HG02763 (cell line): Measurements from ENCODE around the gene AKT3.
A peak's percentile ranks its signal among the peaks of the same experiment; 100 is the strongest.
"Not testable (repeated sequence)": the region's sequence is repeated elsewhere in the genome, so short reads cannot be mapped to it uniquely, and the experiment has no call there.

ENCODE experiments used
- ATAC-seq: cut with Tn5 transposase; IDR thresholded peaks from one replicate; pipeline ENCODE4 v1.9.1; 2021; ENCODE audit warnings: mild to moderate bottlenecking, moderate library complexity; ENCODE audit not compliant: unreplicated experiment

AKT3 gene

DNA sequence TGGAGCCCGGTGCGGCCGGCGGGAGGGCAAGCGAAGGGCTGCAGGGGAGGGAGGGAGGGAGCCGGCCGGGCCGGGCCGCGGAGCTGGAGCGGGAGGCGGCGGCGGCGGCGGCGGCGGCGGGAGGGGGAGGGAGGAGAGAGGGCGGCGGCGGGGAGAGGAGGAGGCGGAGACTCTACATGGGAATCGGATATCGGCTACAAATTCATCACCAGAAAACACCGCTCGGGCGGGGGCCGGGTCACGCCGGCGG, at the start of gene AKT3:
Gene AKT3, minus strand, starts transcription at position 42 of the 250 bp plus-strand sequence. CDS start 7,073 bp downstream, outside the sequence.
- ATAC-seq, result peak; percentile 48

DNA sequence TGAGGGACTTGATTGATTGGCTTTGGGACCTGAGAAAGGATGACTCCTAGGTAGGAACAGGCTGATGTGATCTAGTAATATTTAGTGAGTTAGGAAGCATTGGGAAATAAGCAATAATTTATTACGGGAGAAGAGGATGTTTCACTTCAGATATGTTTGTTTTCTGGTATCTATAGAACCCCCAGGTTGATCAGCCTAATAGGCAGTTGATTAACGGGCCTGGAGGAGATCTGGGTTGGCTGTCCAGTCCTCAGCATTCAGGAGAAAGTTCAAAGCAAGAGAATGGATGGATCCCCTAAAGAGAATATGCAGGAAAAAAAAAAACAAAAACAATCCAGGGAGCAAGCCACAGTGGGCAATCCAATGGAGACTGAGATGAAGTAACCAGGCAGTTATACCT, 48.2 kb upstream of the AKT3 start:
- ATAC-seq, result no peak

DNA sequence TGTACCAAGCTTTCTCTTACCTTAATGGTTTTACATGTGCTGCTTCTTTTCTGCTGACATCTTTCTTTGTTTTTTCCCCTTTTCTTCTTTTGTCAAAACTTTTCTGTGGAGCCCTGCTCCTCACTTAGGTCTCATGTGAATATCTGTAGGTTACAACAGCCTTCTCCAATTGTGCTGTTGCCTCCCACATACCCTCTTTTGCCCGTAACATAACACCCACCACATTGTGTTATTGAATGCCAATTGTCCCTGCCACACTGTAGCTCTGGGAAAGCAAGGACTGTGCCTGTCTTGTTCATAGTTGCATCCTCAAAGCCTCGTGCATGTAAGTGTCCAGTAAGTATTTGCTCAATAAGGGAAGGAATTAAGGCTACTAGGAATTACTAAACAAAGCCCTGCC, 46.3 kb upstream of the AKT3 start:
- no peak for ATAC-seq

DNA sequence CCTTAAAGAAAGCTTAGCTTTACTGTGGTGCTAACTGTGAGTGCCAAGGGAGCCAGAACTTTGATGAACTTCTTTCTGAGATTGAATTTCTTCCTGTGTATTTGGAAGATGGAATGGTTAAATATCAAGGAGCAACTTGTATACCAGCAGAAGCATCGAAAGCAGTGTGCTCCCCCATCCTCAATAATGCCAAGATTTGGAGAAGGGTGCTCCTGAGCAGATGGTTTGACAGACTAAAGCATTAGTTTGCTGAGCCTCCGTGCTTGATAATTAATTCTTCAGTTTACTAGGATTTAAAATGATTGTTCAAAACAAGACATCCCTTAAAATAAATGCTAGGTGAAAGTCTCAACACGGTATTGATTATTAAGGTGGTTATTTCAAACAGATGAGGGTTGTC, 42.4 kb upstream of the AKT3 start:
- ATAC-seq, result no peak

DNA sequence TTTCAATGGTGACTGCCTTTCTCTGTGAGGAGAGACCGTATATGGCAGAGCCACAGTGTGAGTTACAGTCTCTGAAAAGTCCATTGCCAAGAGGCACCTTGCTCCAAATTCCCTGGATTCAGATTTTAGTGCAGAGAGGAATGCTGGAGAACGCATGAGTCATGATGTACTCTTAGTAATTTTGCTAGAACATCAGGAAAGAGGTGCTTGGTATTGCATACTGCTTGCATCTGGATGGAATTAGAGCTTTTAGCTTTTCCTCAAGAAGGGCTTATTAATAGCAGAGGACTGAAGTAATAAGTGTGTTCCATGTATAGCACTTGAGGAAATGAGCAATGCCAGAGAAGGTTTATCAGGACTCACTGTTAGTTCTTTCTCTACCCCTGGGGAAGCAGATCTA, 40.5 kb upstream of the AKT3 start:
- no peak for ATAC-seq

DNA sequence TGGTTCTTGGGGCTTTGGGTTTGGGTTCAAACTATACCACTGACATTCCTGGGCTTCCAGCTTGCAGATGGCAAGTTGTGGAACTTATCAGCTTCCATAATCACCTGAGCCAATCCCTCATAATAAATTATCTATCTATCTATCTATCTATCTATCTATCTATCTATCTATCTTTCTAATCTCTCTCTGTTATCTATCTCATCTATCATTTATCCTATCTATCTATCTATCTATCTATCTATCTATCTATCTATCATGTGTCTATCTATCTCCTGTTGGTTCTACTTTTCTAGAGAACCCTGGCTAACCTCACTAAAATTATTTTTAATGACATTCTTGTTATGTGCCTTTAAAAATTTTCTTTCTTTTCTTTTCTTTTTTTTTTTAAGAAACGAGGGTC, 35.8 kb upstream of the AKT3 start:
- no peak for ATAC-seq

DNA sequence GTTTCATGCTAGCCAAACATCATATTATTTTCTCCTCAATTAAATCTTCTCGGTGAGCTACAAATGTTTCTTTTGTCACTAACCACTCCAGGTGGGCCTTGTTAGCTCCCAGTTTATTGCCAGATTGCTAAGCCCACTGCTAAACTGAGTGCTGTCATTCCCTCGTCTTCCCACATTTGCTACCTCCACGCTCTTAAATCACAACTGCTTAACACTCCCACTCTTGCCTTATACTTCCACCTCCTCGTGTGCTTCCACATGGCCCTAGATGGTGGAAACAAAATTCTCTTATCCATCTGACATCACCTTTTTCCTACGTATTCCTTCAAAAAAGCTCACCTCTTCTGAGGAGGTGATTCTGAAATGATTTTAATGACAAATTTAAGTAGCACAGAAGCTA, 34.6 kb upstream of the AKT3 start:
- no peak for ATAC-seq

DNA sequence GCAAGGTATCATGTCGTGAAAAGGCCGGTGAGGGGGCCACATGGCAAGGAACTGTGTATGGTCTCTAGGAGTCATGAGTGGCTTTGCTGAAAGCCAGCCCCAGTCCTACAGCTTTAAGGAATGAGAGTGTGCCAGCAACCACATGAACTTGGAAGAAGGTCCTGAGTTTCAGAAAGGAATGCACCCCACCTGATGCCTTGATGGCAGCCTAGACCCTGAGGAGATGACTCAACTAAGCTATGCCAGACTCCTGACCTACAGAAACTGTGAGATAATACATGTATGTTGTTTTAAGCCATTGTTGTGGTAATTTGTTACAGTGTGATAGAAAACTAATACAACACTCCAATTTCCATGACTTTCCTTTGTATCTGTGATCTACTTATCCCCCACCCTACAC, 33.5 kb upstream of the AKT3 start:
- ATAC-seq, result no peak

DNA sequence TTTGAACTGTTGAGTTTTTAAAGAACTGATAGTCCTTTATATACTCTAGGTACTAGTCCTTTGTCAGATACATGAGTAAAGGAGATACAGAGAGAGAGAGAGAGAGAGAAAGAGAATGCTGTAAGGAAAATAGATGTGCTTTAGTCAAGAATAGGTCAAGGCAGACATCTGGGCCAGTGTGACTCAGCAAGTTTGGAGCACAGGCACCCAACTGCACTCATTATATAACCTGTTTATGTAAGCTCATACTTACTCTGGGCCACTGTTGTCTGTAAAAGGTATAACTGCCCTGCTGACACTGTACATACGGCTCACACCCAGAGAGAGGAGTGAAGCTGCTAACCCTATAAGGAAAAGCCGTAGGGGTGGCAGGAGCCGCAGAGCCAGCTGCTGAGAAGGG, 32.2 kb upstream of the AKT3 start:
- no peak for ATAC-seq

DNA sequence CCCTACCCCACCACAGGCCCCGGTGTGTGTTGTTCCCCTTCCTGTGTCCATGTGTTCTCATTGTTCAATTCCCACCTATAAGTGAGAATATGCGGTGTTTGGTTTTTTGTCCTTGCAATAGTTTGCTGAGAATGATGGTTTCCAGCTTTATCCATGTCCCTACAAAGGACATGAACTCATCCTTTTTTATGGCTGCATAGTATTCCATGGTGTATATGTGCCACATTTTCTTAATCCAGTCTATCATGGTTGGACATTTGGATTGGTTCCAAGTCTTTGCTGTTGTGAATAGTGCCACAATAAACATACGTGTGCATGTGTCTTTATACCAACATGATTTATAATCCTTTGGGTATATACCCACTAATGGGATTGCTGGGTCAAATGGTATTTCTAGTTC, 27.0 kb upstream of the AKT3 start:
- ATAC-seq, result not testable (repeated sequence)

DNA sequence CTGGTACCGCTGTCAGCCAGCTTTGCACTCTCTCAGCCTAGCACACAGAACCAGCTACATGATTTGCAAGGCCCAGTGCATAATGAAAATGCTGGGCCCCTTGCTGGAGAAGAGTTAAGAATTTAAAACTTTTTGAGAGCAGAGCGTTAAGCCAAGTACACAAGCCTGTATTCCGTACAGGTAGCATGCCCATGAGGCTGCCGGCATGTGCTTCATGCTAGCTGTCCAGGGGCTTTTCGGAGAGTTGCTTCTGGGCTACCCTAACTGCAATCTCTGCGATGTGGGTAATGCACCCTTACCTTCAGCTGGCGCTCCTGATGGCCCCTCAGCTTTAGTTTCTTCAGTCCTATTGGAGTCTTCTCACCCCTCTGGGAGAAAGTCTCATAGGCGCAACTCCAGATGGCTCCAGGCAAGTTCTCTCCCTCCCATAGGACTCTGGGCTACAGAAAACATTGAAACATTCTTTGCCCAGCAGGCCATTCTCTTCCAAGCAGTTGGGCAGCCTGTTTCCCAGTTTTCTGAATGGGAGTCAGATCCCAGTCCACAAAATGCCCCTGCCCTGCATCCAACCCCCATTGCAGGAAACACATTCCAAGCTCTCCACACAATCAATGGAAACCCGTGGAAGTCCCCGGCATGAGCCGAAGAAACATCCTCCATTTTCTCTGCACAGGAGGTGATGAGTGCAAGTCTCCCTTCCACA, 5.7 kb upstream of the AKT3 start:
- no peak for ATAC-seq

DNA sequence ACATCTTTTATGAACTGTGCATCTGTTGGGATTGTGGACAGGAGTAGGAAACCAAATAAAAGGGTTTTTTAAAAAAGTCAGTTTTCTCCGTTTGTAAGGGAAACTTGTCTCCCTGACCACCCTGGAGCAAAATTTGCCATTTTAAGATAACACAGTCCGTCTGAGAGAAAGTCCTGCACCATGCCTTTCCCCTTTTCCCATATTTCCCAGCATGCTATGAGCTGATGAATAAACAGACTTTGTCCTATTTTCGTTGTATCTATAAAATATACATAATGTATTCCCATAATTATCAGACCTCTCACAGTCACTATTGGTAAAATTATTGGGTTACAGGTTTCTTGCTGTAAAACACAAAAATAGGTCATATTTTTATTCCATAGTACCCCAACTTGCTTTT, 1.7 kb upstream of the AKT3 start:
- ATAC-seq, result no peak

DNA sequence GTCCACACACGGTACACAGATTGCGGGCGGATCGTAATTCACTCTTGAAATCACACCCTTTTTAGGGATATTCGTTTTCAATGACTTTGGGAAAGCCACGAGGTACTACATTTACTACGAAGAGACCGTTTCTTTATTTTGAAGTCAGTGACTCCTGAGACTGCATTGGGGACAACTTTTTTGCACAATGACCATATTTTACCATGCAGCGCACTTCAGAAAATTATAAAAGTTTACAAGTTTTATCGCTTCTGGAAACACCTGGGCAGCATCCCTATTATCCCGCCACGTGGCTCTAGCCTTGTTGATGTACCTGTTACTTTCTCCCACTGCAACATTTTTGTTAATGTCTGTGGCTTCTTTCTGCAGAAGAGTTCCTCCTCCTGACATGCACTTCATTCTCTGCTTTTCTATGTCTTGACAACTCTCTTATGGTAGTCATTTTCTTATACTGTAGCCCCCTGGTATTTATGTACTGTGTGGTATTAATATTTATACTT, 1.3 kb upstream of the AKT3 start:
- ATAC-seq, result no peak

DNA sequence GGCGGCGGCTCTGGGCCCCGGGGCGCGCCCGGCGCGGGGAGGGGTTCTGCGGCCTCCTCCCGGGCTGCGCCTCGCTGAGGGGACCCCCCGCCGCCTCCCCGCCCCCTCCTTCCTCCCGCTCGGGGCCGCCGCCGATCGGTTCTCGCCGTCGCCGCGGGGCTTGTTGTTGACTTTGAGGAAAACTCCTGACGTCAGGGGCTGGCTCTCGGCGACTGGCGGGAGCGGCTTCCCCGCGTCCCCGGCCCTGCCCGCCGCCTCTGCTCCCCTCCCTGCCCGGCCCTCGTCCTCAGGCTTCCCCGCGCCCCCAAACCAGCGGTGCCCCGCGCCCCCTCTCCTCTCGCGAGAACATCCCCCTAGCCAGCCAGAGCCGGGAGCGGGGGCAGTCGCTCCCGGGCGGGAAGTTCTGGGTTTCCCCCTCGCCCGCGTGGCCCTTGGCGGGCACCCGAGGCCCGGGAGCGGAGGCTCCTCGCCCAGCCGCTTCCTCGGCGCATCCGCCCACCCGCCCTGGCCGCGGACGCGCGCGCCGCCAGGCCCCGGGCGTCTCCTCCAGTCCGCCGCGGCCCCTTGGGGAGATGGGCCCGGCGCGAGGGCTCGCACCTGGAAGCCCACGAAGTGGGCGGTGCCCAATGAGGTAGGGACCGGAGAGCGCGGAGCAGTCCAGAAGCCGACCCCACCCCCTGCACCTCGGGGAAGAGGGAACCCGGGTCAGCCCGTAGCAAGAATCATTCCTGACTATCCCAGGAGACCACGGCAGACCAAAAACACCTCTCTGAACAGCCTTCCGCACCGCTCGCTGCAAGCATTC, 611 bp upstream of the AKT3 start:
- peak; percentile 53 for ATAC-seq

DNA sequence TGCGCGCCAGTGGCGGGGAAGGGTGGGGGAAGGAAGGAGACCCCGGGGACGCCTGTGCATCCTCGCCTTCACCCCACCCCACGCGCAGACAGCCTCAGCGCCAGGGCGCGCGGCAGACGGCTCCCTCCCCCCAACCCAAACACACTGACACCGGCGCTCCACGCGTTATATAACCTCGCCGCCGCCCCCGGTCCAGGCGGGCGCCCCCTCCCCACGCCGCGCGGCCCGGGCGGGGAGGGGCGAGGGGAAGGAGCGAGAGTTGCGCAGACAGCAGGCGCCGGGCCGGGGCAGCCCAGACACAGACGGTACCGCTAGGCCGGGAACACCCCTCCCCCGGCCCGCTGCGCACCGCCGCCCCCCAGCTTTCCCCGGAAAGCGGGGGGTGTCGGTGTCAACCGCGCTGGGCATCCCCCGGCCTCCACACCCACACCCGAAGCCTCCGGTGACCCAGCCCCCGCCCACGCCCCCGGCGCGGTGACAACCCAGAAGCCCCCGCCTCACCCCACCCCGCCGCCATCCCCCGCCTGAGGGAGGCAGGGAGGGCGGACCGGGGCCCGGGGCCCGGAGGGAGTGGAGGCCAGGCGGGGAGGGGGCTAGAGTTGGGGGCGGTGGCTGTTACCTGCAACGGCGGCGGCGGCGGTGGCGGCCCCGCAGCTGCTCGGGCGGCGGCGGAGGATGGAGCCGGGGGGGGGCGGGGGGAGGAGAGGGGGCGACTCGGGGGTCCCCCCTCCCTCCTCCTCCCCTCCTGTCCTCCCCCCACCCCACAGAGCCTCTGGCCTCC, 432 bp downstream of the AKT3 start:
- peak; percentile 24 for ATAC-seq

DNA sequence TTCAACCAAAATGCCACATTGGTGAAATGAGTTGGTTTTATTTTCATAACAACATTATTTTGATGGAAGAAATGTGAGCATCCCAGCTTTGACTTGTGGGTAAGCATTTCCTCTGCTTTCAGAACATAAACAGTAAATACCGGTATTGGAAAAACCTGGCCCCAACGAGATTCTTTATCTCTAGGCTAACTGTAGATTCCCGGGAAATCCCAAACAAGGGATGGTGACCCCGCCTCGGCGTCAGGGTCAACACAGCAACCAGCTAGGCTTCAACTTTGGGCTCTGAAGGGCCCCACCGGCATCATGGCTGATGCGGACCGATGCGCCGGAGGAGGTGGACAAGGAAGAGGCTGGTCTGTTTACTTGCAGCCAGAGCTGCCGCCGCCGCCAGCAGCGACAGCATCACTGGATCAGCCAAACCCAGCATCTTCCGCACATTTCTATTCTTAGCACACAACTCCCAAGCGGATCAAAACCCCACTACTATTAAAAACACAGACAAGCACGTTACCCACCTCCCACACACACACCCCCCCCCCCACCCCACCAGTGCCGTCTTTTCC, 1.1 kb downstream of the AKT3 start:
- no peak for ATAC-seq

DNA sequence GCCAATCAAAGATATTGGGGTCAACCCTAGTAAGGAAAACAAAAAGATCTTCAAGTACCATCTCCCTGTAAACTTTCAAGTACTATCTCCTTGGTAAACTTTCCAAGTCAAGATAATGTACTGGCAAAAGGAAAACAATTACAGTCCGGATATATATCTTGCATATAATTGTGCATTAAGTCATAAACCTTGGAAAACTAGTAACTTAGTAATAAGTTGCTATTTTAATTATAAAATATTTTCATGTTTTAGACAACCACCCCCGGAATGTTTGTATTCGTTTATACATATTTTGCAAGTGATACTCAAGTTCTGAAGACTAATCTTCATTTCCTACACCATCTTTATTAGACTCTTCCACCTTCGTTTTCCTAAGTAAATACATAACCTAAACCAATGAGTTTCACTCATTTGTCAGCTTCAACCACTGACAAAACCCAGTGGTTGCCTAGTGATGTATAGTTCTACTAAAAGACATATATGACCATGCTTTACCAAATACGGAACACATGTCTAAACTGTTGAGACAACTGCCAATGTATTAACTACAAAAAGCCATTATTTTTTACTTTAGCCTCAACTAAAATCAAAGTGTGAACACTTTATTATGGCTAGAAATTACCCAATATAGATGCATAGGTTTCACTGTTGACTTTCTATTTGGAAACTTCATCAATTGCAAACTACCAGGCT, 1.7 kb downstream of the AKT3 start:
- ATAC-seq, result no peak

DNA sequence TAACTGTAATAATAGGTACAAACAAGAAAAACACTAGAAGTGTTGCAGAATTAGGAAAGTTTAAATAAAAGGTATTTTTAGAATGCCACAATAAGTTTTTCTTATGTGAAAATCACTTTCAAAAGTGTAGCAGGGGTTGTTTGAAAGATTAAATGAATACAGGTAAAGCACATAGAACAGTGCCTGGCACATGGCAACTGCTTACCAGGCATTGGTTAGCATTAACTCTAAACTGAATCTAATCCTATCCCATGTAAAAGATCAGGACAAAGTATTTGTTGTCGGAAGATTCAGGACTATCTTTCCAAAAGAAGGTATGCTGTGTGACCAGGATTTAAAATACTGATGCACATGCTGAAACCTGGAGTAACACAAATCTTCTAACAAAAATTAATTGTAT, 3.3 kb downstream of the AKT3 start:
- no peak for ATAC-seq

DNA sequence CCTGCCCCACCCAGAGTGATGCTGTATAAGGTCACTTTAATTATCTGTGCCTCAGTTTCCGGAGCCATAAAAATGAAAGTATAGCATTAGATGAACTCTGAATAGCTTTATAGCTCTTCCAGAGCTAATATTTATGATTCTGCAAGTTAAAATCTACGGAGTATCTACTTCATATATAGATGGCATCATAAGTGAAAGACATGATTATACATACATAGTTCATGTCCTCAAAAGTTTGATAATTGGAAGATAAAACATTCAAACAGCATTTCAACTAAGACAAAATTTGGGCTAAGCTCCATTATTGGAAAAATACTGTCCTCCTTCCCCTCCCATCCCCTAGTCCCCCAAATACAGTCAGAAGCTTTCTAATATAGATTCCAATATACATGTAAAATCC, 4.2 kb downstream of the AKT3 start:
- ATAC-seq, result no peak

DNA sequence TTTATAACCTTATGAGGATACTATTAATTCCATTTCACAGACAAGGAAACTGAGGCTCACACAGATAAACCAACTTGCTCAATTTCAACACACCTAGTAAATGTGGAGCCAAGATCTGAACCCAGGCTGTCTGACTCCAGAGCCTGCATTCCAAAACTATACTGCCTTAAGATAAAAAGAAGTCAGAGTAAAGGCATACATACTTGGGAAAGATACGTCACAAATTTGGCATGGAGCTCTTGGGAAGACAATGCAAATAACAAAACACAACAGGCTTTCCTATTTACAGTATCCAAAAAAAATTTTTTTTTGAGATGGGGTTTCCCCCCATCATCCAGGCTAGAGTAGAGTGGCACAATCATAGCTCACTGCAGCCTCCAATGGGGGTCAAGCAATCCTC, 5.9 kb downstream of the AKT3 start:
- ATAC-seq, result no peak

DNA sequence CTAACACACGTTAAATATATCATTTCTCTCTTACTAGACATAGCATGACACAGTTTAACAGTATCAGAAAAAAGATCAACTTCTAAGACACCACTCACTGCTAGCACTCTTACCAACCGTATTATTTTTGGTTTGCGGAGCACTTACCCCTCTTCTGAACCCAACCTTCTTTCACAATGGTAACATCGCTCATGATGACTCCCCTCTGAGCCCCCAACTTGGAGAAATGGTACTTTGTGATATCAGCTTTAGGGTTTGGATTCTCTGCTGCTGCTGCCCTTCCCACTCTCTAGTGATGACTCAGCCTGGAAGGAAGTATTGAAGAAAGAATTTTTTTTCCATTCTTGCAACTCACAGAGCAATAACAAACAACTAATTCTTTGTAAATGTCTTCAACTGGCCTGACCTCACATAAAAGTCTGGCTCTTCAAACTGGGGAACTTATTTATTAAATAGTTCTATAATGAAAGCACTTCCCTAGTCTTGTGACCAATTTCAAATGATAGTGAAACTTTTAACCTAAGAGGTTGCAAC, 7.0 kb downstream of the AKT3 start:
- no peak for ATAC-seq
